ENCODE measurements around the gene MIPEP.

DNA sequence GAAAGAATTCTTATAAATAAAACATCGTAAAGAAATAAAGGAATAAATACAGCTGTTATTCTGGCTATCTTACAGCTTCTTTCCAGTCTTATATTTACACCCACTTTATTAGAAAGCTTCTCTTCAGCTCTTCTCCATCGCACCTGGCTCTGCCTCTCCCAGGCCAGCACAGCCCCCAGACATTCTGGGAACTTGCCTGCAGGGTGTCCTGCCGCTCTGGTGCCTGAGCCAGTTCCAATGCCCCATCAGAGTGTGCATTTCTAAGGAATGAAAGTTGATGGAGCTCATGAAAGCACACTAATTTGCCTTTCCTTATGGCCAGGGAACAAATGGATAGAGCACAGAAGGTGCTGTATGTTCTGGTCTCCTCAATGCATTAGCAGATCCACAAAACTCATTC, 68.7 kb downstream of the MIPEP start:
- TF ChIP-seq, protein P1, sequence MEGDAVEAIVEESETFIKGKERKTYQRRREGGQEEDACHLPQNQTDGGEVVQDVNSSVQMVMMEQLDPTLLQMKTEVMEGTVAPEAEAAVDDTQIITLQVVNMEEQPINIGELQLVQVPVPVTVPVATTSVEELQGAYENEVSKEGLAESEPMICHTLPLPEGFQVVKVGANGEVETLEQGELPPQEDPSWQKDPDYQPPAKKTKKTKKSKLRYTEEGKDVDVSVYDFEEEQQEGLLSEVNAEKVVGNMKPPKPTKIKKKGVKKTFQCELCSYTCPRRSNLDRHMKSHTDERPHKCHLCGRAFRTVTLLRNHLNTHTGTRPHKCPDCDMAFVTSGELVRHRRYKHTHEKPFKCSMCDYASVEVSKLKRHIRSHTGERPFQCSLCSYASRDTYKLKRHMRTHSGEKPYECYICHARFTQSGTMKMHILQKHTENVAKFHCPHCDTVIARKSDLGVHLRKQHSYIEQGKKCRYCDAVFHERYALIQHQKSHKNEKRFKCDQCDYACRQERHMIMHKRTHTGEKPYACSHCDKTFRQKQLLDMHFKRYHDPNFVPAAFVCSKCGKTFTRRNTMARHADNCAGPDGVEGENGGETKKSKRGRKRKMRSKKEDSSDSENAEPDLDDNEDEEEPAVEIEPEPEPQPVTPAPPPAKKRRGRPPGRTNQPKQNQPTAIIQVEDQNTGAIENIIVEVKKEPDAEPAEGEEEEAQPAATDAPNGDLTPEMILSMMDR (IDR thresholded peaks at IDR 0.05; ENCODE audit: low read length), result no peak
- no peak for TF ChIP-seq EZH2 (IDR thresholded peaks at IDR 0.05; ENCODE audit: borderline replicate concordance, low read length)

Measured in OCI-LY1 (cell line).